Stimulated activated CD8-positive, alpha-beta memory T cell treated with anti-CD3 and anti-CD28 coated beads, Interleukin-4, amount 100 ng/mL, for 4 hours (primary cell): Measurements from ENCODE around the gene NRCAM.

Experiments
- DNase-seq, 2 donors: peaks; one replicate each; pipeline ENCODE4 v3.0.0-alpha.2; 2020; ENCODE audit warnings: low read depth in 2 of 2, low spot score in 1 of 2

NRCAM gene

GRCh38 chr7:108211382-108212201 is 244.6 kb downstream of the NRCAM start:
- DNase-seq = no peak

GRCh38 chr7:108210796-108211195 is 245.4 kb downstream of the NRCAM start:
- no peak for DNase-seq

GRCh38 chr7:108205311-108205710 is 250.9 kb downstream of the NRCAM start:
- no peak for DNase-seq

- DNase-seq = no peak
Measured at GRCh38 chr7:108204281-108204796, 251.9 kb downstream of the NRCAM start.

GRCh38 chr7:108203537-108203936 is 252.7 kb downstream of the NRCAM start:
- DNase-seq = no peak

GRCh38 chr7:108202743-108203142 is 253.5 kb downstream of the NRCAM start:
- no peak for DNase-seq

GRCh38 chr7:108201766-108202165 is 254.5 kb downstream of the NRCAM start:
- DNase-seq = no peak

- DNase-seq = no peak
Measured at GRCh38 chr7:108200326-108200725, 255.9 kb downstream of the NRCAM start.

- no peak for DNase-seq
Measured at GRCh38 chr7:108197371-108198091, 258.7 kb downstream of the NRCAM start.

- DNase-seq = no peak
Measured at GRCh38 chr7:108196004-108196403, 260.2 kb downstream of the NRCAM start.

- DNase-seq = no peak
Measured at GRCh38 chr7:108193594-108194498, 262.4 kb downstream of the NRCAM start.

- no peak for DNase-seq
Measured at GRCh38 chr7:108190891-108191290, 265.3 kb downstream of the NRCAM start.

- no peak for DNase-seq
Measured at GRCh38 chr7:108189733-108190388, 266.4 kb downstream of the NRCAM start.

- DNase-seq = no peak
Measured at GRCh38 chr7:108188724-108189123, 267.5 kb downstream of the NRCAM start.

- DNase-seq = no peak
Measured at GRCh38 chr7:108181073-108181985, 274.9 kb downstream of the NRCAM start.

GRCh38 chr7:108178398-108178797 is 277.8 kb downstream of the NRCAM start:
- no peak for DNase-seq

GRCh38 chr7:108171164-108171563 is 285.1 kb downstream of the NRCAM start:
- DNase-seq = no peak

GRCh38 chr7:108170251-108170650 is 286.0 kb downstream of the NRCAM start:
- DNase-seq = no peak

- no peak for DNase-seq
Measured at GRCh38 chr7:108167460-108167859, 288.8 kb downstream of the NRCAM start.

- DNase-seq = no peak
Measured at GRCh38 chr7:108166687-108167086, 289.5 kb downstream of the NRCAM start.
